Glomerular endothelial cell (primary cell): Measurements from ENCODE around the gene ABHD16B. TPM values are rescaled to one million over a fixed set of nuclear protein-coding genes. Genes with fewer than 3 reads are reported as not detected.
"Not testable (repeated sequence)": the region's sequence is repeated elsewhere in the genome, so short reads cannot be mapped to it uniquely, and the experiment has no call there.

Experiments used
- DNase-seq: peaks from one replicate; pipeline ENCODE4 v3.0.0-alpha.2; 2011; ENCODE audit warnings: low read depth, low spot score; ENCODE audit errors: extremely low read depth
- total RNA-seq: library from RNA; depleted of rRNA; stranded (reverse); fragments of >200 nt; gene quantifications from 2 replicates; pipeline ENCODE4 v1.2.3, GENCODE V29; 2015

Gene ABHD16B
- total RNA-seq, 1 donor from 2014 or later, result not detected

GRCh38 chr20:63874241-63874640 is 12.9 kb downstream of the ABHD16B start:
- not testable (repeated sequence) for DNase-seq

GRCh38 chr20:63876489-63877036 is 15.3 kb downstream of the ABHD16B start:
- no peak for DNase-seq

DNA sequence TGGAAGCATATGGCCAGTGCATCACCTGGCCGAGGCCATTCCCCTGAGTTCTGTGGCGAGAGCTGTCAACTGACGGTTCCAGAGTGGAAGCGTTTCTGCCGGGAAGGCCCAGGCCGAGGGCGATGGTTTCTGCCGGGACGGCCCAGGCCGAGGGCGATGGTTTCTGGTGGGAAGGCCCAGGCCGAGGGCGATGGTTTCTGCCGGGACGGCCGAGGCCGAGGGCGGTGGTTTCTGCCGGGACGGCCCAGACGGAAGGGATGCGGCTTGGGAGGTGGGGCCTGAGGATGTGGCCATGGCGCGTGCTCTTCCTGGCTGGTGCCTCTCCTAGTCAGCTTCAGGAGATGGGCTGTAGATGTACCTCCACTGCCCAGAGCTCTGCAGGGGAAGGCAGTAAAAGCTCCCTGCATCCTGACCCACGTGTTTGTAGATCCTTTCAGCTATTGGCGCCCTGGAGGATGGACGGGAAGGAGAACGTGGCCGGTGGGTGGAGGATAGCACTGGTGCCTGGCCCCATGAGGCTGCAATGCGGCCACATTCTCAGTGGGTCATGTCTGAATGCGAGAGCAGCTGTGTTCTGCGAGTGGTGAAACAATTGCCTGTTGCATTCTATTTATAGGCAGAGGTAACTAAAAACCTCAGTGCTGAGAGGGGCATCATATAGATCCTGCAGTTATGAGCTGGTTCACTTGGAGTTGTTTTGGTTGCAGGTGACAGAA is 16.6 kb downstream of the ABHD16B start:
- DNase-seq, result no peak

DNA sequence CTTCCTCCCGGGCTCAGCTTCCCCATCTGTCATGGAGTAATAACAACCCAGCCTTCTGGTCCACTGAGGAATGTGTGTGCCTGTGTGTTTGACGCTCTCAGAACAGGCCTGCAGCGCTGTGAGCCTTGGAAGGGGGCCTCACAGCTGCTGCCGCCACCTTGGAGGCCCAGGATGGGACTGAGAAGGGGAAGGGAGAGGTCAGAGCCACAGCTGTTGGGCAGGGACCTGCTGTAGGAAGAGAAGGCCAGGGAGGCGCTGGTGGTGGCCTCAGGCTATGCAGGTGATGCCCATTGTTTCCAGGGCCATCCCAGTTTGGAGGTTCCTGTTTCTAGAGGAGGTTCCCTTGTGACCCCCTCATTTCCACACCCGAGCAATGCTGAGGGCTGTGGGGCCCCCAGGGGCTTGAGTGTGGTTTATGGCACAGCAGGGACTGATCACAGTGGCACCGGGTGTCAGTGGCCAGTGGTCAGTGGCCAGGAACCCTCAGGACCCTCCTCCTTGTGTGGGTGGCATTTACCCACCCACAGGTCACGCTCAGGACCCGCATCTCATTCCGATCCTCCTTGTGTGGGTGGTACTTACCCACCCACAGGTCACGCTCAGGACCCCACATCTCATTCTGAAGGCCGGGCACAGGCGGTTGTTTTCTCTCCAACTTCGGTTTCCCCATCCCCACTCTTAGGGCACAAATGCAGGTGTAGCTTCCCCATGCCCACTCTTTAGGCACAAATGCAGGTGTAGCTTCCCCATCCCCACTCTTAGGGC is 17.8 kb downstream of the ABHD16B start:
- DNase-seq, result no peak

- not testable (repeated sequence) for DNase-seq
These were observed 19.6 kb downstream of the ABHD16B start for GRCh38 chr20:63880901-63881300.

- no peak for DNase-seq
These were observed 20.3 kb downstream of the ABHD16B start for GRCh38 chr20:63881451-63882226.

- DNase-seq, result no peak
These were observed 21.2 kb downstream of the ABHD16B start for GRCh38 chr20:63882257-63883200.

GRCh38 chr20:63883201-63883593 is 21.9 kb downstream of the ABHD16B start:
- DNase-seq, result no peak

- no peak for DNase-seq
These were observed 23.4 kb downstream of the ABHD16B start for GRCh38 chr20:63884506-63885263.

GRCh38 chr20:63885264-63886053 is 24.2 kb downstream of the ABHD16B start:
- no peak for DNase-seq

- DNase-seq, result no peak
These were observed 24.7 kb downstream of the ABHD16B start for GRCh38 chr20:63886054-63886419.

DNA sequence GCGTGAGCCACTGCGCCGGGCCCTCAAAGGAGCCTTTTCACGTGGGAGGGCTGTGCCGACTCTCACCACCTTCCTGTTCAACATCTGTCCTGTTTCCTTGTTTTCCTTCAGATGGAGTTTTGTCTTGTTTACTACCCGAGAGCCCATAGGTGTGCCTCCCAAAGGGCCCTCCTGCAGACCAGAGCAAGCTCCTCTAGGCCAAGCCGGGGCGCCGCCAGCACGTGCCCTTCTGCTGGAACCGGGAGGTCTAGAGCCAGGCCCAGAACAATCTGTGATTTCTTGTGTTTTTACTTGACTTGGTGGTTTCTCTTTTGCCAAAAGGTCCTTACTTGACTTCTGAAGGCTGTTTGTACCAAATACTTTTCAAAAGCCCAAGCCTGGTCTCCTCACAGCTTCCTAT is 25.6 kb downstream of the ABHD16B start:
- no peak for DNase-seq

- no peak for DNase-seq
These were observed 28.2 kb downstream of the ABHD16B start for GRCh38 chr20:63889241-63890200.

DNA sequence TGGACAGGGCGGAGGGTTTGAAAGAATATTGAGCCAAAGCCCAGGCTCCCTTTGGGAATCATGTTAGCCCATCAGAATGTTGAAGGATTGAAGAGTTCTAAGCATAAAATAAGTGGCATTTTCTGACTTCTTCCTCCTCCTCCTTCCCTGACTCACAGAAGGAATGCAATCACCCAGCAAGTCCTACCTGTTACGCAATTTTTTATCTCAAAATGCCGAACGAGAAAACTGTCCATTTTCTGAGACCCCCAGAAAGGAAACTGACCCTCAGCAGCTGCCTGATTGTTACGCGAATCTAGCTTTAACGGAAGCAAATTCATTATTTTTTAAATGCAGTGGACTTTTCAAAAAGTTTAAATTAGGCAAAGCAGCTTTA is 28.9 kb downstream of the ABHD16B start:
- no peak for DNase-seq

- DNase-seq, result no peak
These were observed 29.3 kb downstream of the ABHD16B start for GRCh38 chr20:63890616-63891015.

DNA sequence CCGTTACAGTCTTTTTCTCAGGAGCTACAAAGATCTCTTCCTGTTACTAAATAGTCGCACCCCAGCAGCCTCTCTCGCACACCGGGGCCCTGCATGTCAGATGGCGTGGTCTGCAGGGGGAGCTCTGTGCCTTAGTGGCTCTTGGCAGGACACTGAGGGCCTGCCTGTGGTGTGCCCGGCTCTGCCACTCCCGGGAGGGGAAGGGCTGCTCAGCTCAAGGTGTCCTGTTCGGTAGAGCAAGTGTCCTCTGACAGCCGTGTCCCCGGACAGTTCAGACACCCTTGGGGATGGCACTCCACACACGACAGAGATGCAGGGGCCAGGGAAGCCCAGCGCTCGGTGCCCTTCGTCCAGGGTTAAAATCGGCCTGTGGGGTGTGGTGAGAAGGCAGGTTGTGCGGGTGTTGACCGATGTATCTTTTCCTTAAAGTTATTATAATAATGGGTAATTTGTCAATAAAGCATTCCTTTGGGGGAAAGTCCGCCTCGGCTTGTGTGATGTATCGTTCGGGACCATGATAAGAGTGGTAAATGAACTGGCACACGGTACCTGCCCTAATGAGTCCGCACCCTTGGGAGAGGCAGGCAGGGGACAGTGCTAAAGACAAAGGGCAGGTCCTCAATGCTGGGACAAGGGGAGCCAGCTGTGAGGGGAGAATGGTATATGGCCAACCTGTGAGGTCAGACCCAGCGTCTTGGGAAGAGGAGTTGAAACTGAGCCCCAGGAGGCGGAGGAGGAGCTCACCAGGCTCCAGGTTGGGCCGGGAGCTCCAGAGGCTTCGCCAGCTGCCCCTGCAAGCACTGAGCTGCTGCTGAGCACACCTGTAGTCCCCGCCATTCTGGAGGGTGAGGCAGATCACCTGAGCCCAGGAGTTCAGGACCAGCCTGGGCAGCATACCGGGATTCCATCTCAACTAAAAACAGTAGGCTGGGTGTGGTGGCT is 30.0 kb downstream of the ABHD16B start:
- DNase-seq, result no peak
